Mesendoderm (in vitro differentiated cells): ENCODE data around the gene IDH3G.
"Not testable (repeated sequence)": the region's sequence is repeated elsewhere in the genome, so short reads cannot be mapped to it uniquely, and the experiment has no call there.

ENCODE experiments used
- DNase-seq: peaks from one replicate; pipeline ENCODE4 v3.0.0; 2013
- H2AK5ac ChIP-seq: 2 replicates; pipeline ENCODE4 v1.6.1; 2013; ENCODE audit warnings: low read length, inconsistent platforms
- H2BK120ac ChIP-seq: 2 replicates; pipeline ENCODE4 v1.6.1; 2013; ENCODE audit warnings: low read depth, mild to moderate bottlenecking, low read length, moderate library complexity, mixed read lengths
- H2BK15ac ChIP-seq: replicated peaks from 2 replicates; pipeline ENCODE4 v1.6.1; 2013; ENCODE audit warnings: low read depth, mild to moderate bottlenecking, moderate library complexity
- H2BK5ac ChIP-seq: 2 replicates; pipeline ENCODE4 v1.6.1; 2013; ENCODE audit warnings: low read length, inconsistent platforms
- H3K18ac ChIP-seq: 2 replicates; pipeline ENCODE4 v1.6.1; 2013; ENCODE audit warnings: mild to moderate bottlenecking, low read length, mixed read lengths
- H3K23ac ChIP-seq: one replicate; pipeline ENCODE4 v1.6.1; 2013; ENCODE audit warnings: low read length
- H3K27ac ChIP-seq: 2 replicates; pipeline ENCODE4 v1.5.1; 2013; ENCODE audit warnings: low read depth, mild to moderate bottlenecking, inconsistent platforms, low read length, moderate library complexity
- H3K27me3 ChIP-seq: 2 replicates; pipeline ENCODE4 v1.6.1; 2013; ENCODE audit warnings: low read length, control low read depth, mild to moderate bottlenecking, inconsistent platforms; ENCODE audit not compliant: insufficient read depth, poor library complexity
- H3K36me3 ChIP-seq: 2 replicates; pipeline ENCODE4 v1.6.1; 2013; ENCODE audit warnings: low read length, inconsistent platforms; ENCODE audit not compliant: control insufficient read depth, insufficient read depth
- H3K4ac ChIP-seq: one replicate; pipeline ENCODE4 v1.6.1; 2013; ENCODE audit warnings: low read depth, mild to moderate bottlenecking, low read length, moderate library complexity
- H3K4me1 ChIP-seq: 2 replicates; pipeline ENCODE4 v1.6.1; 2013; ENCODE audit warnings: low read depth, low read length, inconsistent platforms; ENCODE audit not compliant: control insufficient read depth
- H3K4me2 ChIP-seq: 2 replicates; pipeline ENCODE4 v1.6.1; 2013; ENCODE audit warnings: low read length
- H3K4me3 ChIP-seq: 2 replicates; pipeline ENCODE4 v1.5.1; 2013; ENCODE audit warnings: mild to moderate bottlenecking, low read length
- H3K56ac ChIP-seq: one replicate; pipeline ENCODE4 v1.6.1; 2013; ENCODE audit warnings: low read length
- H3K79me1 ChIP-seq: 2 replicates; pipeline ENCODE4 v1.6.1; 2013; ENCODE audit warnings: low read length, inconsistent platforms
- H3K79me2 ChIP-seq: 2 replicates; pipeline ENCODE4 v1.6.1; 2013; ENCODE audit warnings: mild to moderate bottlenecking, low read length; ENCODE audit not compliant: control insufficient read depth, insufficient read depth
- H3K9ac ChIP-seq: 2 replicates; pipeline ENCODE4 v1.6.1; 2013; ENCODE audit warnings: low read length, inconsistent platforms
- H4K5ac ChIP-seq: one replicate; pipeline ENCODE4 v1.6.1; 2013; ENCODE audit warnings: low read length
- H4K8ac ChIP-seq: one replicate; pipeline ENCODE4 v1.6.1; 2013; ENCODE audit warnings: low read depth, mild to moderate bottlenecking, control low read depth, low read length, moderate library complexity
- WGBS: extraction: QIAGEN DNeasy Blood & Tissue Kit; methylation state at CpG from one replicate; pipeline ENCODE4 v1.1.7; 2013; ENCODE audit warnings: low lambda C conversion rate, missing lambda C conversion rate; ENCODE audit not compliant: insufficient coverage; ENCODE audit errors: extremely low coverage; 5-methylcytosine and 5-hydroxymethylcytosine counted together

IDH3G gene

GRCh38 chrX:153750127-153750774, 43.9 kb downstream of the IDH3G start:
- Histone ChIP-seq H3K4me2 (no peak overlapping the region), H3K79me2 (no peaks in the 10 kb centered on the region), H4K5ac (no peak overlapping the region), H3K56ac (no peak overlapping the region), H3K27ac (no peak overlapping the region), H3K9ac (no peak overlapping the region), H3K4ac (no peak overlapping the region), H2BK120ac (no peak overlapping the region), H3K27me3 (no peaks in the 10 kb centered on the region), H3K4me3 (no peak overlapping the region), H3K23ac (no peak overlapping the region), H4K8ac (no peak overlapping the region), H3K18ac (no peak overlapping the region), H3K79me1 (no peaks in the 10 kb centered on the region), H2BK5ac (no peak overlapping the region), H3K4me1 (no peaks in the 10 kb centered on the region), H2AK5ac (no peak overlapping the region), H2BK15ac (no peak overlapping the region), H3K36me3 (no peaks in the 10 kb centered on the region)
- WGBS: no CpG with 5 or more reads among the region's 12 CpGs
- no peak for DNase-seq

GRCh38 chrX:153749017-153749416, 45.2 kb downstream of the IDH3G start:
- not testable (repeated sequence) for H3K4me3 ChIP-seq, H2BK5ac ChIP-seq, H2AK5ac ChIP-seq, H3K4me1 ChIP-seq, H3K27ac ChIP-seq, H4K5ac ChIP-seq, H3K23ac ChIP-seq, H3K79me1 ChIP-seq, DNase-seq, H3K4ac ChIP-seq, H3K27me3 ChIP-seq, H3K56ac ChIP-seq, H3K36me3 ChIP-seq, H3K18ac ChIP-seq, H2BK15ac ChIP-seq, H3K79me2 ChIP-seq, H4K8ac ChIP-seq, H2BK120ac ChIP-seq, H3K4me2 ChIP-seq, H3K9ac ChIP-seq
- WGBS: no CpG with 5 or more reads among the region's 7 CpGs

GRCh38 chrX:153746991-153747390, 47.2 kb downstream of the IDH3G start:
- H2AK5ac ChIP-seq, H2BK5ac ChIP-seq, H3K4me2 ChIP-seq, H3K56ac ChIP-seq, H3K27ac ChIP-seq, H2BK15ac ChIP-seq, H3K23ac ChIP-seq, H3K9ac ChIP-seq, H3K4me3 ChIP-seq, H3K27me3 ChIP-seq, H3K4ac ChIP-seq, H4K5ac ChIP-seq, H3K36me3 ChIP-seq, H4K8ac ChIP-seq, DNase-seq, H3K4me1 ChIP-seq, H3K18ac ChIP-seq, H3K79me1 ChIP-seq, H2BK120ac ChIP-seq, H3K79me2 ChIP-seq: not testable (repeated sequence)
- WGBS: no CpG with 5 or more reads among the region's 6 CpGs

DNA sequence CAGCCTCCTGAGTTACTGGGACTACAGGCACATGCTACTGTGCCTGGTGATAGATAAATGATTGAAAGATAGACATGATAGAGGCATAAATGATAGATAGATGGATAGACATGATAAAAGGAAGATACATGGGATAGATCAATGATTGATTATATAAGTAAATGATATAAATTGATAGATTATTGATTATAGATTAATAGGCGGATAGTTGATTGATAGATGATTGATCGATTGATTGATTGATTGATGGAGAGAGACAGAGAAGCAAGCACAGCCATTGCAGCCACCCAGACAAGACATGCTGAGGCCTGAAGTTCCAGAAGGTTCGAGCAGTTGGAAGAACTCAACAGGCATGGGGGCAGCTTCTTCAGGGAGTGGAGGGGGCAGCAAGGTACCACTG, 47.8 kb downstream of the IDH3G start:
- Histone ChIP-seq H2BK120ac (no peak overlapping the region), H3K79me2 (no peaks in the 10 kb centered on the region), H3K27me3 (no peaks in the 10 kb centered on the region), H2AK5ac (no peak overlapping the region), H4K8ac (no peak overlapping the region), H3K23ac (no peak overlapping the region), H3K4me1 (no peaks in the 10 kb centered on the region), H3K27ac (no peak overlapping the region), H3K79me1 (no peaks in the 10 kb centered on the region), H3K9ac (no peak overlapping the region), H3K4me3 (no peak overlapping the region), H3K4ac (no peak overlapping the region), H3K56ac (no peak overlapping the region), H3K18ac (no peak overlapping the region), H3K36me3 (no peaks in the 10 kb centered on the region), H4K5ac (no peak overlapping the region), H2BK15ac (no peak overlapping the region), H3K4me2 (no peak overlapping the region), H2BK5ac (no peak overlapping the region)
- no peak for DNase-seq
- WGBS: 100% methylated on average over 2 of the region's 3 CpGs

DNA sequence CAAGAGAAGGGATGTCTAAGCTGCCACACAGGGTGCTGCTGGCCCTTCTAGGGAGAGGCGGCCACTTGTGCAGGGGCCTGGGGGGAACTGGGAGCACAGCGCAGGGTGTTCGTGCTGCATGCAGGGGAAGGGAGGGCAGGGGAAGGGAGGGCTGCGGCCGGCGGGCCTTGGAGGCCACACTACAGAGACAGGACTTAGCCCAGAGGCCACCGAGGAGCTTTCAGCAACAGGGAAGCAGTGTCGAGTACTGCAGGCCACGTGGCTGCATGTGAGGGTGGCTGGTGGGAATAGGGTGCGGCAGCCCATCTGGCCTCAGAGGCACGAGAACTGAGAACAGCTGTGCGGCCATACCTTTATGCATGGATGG, 49.1 kb downstream of the IDH3G start:
- H3K56ac ChIP-seq, DNase-seq, H3K27ac ChIP-seq, H4K8ac ChIP-seq, H2AK5ac ChIP-seq, H2BK15ac ChIP-seq, H2BK120ac ChIP-seq, H3K36me3 ChIP-seq, H3K18ac ChIP-seq, H3K4ac ChIP-seq, H3K9ac ChIP-seq, H3K4me2 ChIP-seq, H3K27me3 ChIP-seq, H3K23ac ChIP-seq, H2BK5ac ChIP-seq, H4K5ac ChIP-seq, H3K4me3 ChIP-seq, H3K79me1 ChIP-seq, H3K79me2 ChIP-seq, H3K4me1 ChIP-seq: not testable (repeated sequence)
- no CpG with 5 or more reads among the region's 12 CpGs for WGBS
